Choroid plexus epithelial cell (primary cell): Measurements from ENCODE around the gene SNRNP70.

Experiments
- DNase-seq: peaks from one replicate; pipeline ENCODE4 v3.0.0-alpha.2; 2010; ENCODE audit warnings: low read depth
- H3K4me3 ChIP-seq: 2 replicates; pipeline ENCODE4 v1.5.1; 2011; ENCODE audit warnings: low read depth, mild to moderate bottlenecking, control low read depth, low read length, moderate library complexity
- CTCF ChIP-seq: conservative IDR thresholded peaks from 2 replicates; pipeline ENCODE4 v1.5.1; 2011; ENCODE audit warnings: low read depth, mild to moderate bottlenecking, control low read depth, inconsistent platforms, low read length, moderate library complexity

Gene SNRNP70

GRCh38 chr19:49127674-49128544, 42.7 kb downstream of the SNRNP70 start:
- DNase-seq: peak; percentile 98
- H3K4me3 ChIP-seq: peak overlapping the region; percentile 53
- TF ChIP-seq CTCF: no peak

- no peak for TF ChIP-seq CTCF
- DNase-seq: no peak
- H3K4me3 ChIP-seq: no peak overlapping the region
Observed at GRCh38 chr19:49128545-49129237, 43.4 kb downstream of the SNRNP70 start.

GRCh38 chr19:49129238-49129583, 44.0 kb downstream of the SNRNP70 start:
- H3K4me3 ChIP-seq: no peak overlapping the region
- TF ChIP-seq CTCF: no peak
- no peak for DNase-seq

DNA sequence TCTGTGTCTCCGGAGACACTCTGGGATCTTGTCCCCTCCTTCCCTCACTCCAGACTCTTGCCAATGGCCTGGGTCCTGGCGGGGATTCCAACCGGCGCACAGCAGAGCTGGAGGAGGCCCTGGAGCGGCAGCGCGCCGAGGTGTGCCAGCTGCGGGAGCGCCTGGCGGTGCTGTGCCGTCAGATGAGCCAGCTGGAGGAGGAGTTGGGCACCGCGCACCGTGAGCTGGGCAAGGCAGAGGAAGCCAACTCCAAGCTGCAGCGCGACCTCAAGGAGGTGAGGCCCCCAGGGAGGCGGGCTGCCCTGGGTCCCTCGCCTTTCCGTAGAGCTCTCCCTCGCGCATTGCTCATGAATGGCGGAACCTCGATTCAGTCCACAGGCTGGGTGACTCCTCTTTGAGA, 45.1 kb downstream of the SNRNP70 start:
- TF ChIP-seq CTCF: no peak
- DNase-seq: no peak
- no peak overlapping the region for H3K4me3 ChIP-seq

- no peak for DNase-seq
- no peak for TF ChIP-seq CTCF
- peak overlapping the region; percentile 33 for H3K4me3 ChIP-seq
Observed at GRCh38 chr19:49132974-49133609, 47.8 kb downstream of the SNRNP70 start.

GRCh38 chr19:49133621-49134454, 48.6 kb downstream of the SNRNP70 start:
- peak; percentile 33 for TF ChIP-seq CTCF
- H3K4me3 ChIP-seq: peak overlapping the region; percentile 33

More at GRCh38 chr19:49133621-49134454, 48.6 kb downstream of the SNRNP70 start:
- peak; percentile 57 for DNase-seq
